AG10803 (cell line): ENCODE measurements around the gene ZNF280D.

Experiments used
- DNase-seq: peaks from one replicate; pipeline ENCODE4 v3.0.0; 2010; ENCODE audit warnings: low read depth
- H3K4me3 ChIP-seq: 2 replicates; pipeline ENCODE4 v1.5.1; 2011; ENCODE audit warnings: mild to moderate bottlenecking, low read length, control low read depth
- CTCF ChIP-seq: conservative IDR thresholded peaks from 2 replicates; pipeline ENCODE4 v1.5.1; 2011; ENCODE audit warnings: mild to moderate bottlenecking, low read length, control low read depth, inconsistent platforms

ZNF280D gene

GRCh38 chr15:56744701-56745683, 11.7 kb upstream of the ZNF280D start:
- no peak for TF ChIP-seq CTCF
- no peak for DNase-seq
- no peak overlapping the region for H3K4me3 ChIP-seq

- TF ChIP-seq CTCF: no peak
- DNase-seq: peak; percentile 85
- H3K4me3 ChIP-seq: no peak overlapping the region
Measured at GRCh38 chr15:56741541-56741940, 8.2 kb upstream of the ZNF280D start.

- no peak for DNase-seq
- no peak for TF ChIP-seq CTCF
- no peak overlapping the region for H3K4me3 ChIP-seq
Measured at GRCh38 chr15:56739964-56740640, 6.8 kb upstream of the ZNF280D start.

- no peak for TF ChIP-seq CTCF
- no peak for DNase-seq
- H3K4me3 ChIP-seq: no peak overlapping the region
Measured at GRCh38 chr15:56739474-56739873, 6.2 kb upstream of the ZNF280D start.

GRCh38 chr15:56737791-56738190, 4.5 kb upstream of the ZNF280D start:
- H3K4me3 ChIP-seq: no peak overlapping the region
- TF ChIP-seq CTCF: no peak
- no peak for DNase-seq

- no peak overlapping the region for H3K4me3 ChIP-seq
- no peak for DNase-seq
Measured at GRCh38 chr15:56736881-56737707, 3.8 kb upstream of the ZNF280D start.

More at GRCh38 chr15:56736881-56737707, 3.8 kb upstream of the ZNF280D start:
- TF ChIP-seq CTCF: no peak
